ENCODE results near the gene SEPTIN6. TPM values are rescaled to one million over a fixed set of nuclear protein-coding genes. Genes with fewer than 3 reads are reported as not detected.

SEPTIN6 gene
- total RNA-seq, 1 donor from 2014 or later = 1.6 TPM

DNA sequence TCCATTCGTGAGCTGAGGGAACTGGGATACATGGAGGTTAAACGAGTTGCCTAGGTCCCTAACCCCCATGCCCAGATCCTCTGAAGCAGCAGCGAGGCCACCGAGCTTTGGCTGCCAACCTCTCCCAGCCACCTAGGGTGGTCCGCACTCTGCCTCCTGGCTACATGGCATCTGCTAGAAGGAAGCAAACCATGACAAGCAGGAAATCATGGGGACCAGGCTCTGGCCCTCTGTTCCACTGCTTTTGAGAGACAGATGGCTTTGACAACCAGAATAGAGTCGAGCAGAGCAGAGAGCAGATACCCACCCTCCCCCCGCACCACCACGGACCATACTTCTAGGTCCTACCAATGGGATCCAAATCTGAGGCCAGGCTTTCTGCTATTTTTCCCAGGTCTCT is 49.3 kb downstream of the SEPTIN6 start:
- no peak overlapping the region for H3K4me3 ChIP-seq (ENCODE audit: low read depth, low read length)
- no peak for TF ChIP-seq CTCF (IDR thresholded peaks at IDR 0.05; ENCODE audit: insufficient read depth, low read length, severe bottlenecking)
- H3K27me3 ChIP-seq (ENCODE audit: control insufficient read depth, insufficient read depth, low read length) = no peaks in the 10 kb centered on the region
- FAIRE-seq (no peak), DNase-seq (ENCODE audit: low read depth) (no peak)
- H3K36me3 ChIP-seq (ENCODE audit: control insufficient read depth, insufficient read depth, low read length) = no peaks in the 10 kb centered on the region

Other genes with a start within 250 kb of the SEPTIN6 start
- gene SLC25A5, start 224.7 kb downstream of the SEPTIN6 start, total RNA-seq = 486 and 551 TPM in 2 replicates
- 48.9 and 55.5 TPM in 2 replicates for gene STEEP1, start 127.8 kb downstream of the SEPTIN6 start, total RNA-seq
- gene UBE2A, start 118.6 kb downstream of the SEPTIN6 start, total RNA-seq = 18.4 and 23.7 TPM in 2 replicates
- 3.5 and 5.8 TPM in 2 replicates for gene NKRF, start 86.7 kb downstream of the SEPTIN6 start, total RNA-seq
- under 0.01 TPM in 2 replicates for gene SOWAHD, start 65.4 kb upstream of the SEPTIN6 start, total RNA-seq
- 2,415 and 8,689 TPM in 2 replicates for gene RPL39, start 98.5 kb upstream of the SEPTIN6 start, total RNA-seq
- 1.1 and 2.9 TPM in 2 replicates for gene UPF3B, start 159.8 kb upstream of the SEPTIN6 start, total RNA-seq
- 13.2 and 17.6 TPM in 2 replicates for gene RNF113A, start 178.6 kb upstream of the SEPTIN6 start, total RNA-seq
- 55.5 and 143 TPM in 2 replicates for gene NDUFA1, start 178.7 kb upstream of the SEPTIN6 start, total RNA-seq
- not detected in 2 replicates for gene AKAP14, start 202.7 kb upstream of the SEPTIN6 start, total RNA-seq

All from bronchial epithelial cell (primary cell).